NCI-H82 (cell line): Measurements from ENCODE around the gene PHC2.

Experiments
- DNase-seq: peaks from one replicate; lab custom pipeline; 2025; lab: John Stamatoyannopoulos, UW

PHC2 gene

GRCh38 chr1:33430692-33431593 is at the start of gene PHC2:
Gene PHC2, minus strand, starts transcription at chr1:33431095. Its CDS starts 55,556 bp downstream, at chr1:33375539.
- DNase-seq, result peak; percentile 99

- DNase-seq, result no peak
These were observed 46.6 kb upstream of the PHC2 start for GRCh38 chr1:33477451-33477850.

- DNase-seq, result no peak
These were observed 43.0 kb upstream of the PHC2 start for GRCh38 chr1:33473900-33474299.

GRCh38 chr1:33472269-33472980 is 41.5 kb upstream of the PHC2 start, which contains the start of gene ZSCAN20:
Gene ZSCAN20, plus strand, starts transcription at chr1:33472645. Its CDS starts 6,644 bp downstream, at chr1:33479289.
- peak; percentile 100 for DNase-seq

GRCh38 chr1:33471416-33471815 is 40.5 kb upstream of the PHC2 start:
- DNase-seq, result no peak

- peak; percentile 95 for DNase-seq
These were observed 39.7 kb upstream of the PHC2 start for GRCh38 chr1:33470495-33471012.

- no peak for DNase-seq
These were observed 38.8 kb upstream of the PHC2 start for GRCh38 chr1:33469691-33470090.

GRCh38 chr1:33468967-33469366 is 38.1 kb upstream of the PHC2 start:
- no peak for DNase-seq

- no peak for DNase-seq
These were observed 37.6 kb upstream of the PHC2 start for GRCh38 chr1:33468531-33468930.

GRCh38 chr1:33468011-33468410 is 37.1 kb upstream of the PHC2 start:
- no peak for DNase-seq

GRCh38 chr1:33466159-33466558 is 35.3 kb upstream of the PHC2 start:
- DNase-seq, result no peak

GRCh38 chr1:33465316-33465715 is 34.4 kb upstream of the PHC2 start:
- DNase-seq, result no peak

GRCh38 chr1:33464552-33464951 is 33.7 kb upstream of the PHC2 start:
- no peak for DNase-seq

GRCh38 chr1:33462405-33463164 is 31.7 kb upstream of the PHC2 start:
- DNase-seq, result no peak

GRCh38 chr1:33460947-33461629 is 30.2 kb upstream of the PHC2 start:
- no peak for DNase-seq

GRCh38 chr1:33460144-33460543 is 29.2 kb upstream of the PHC2 start:
- DNase-seq, result no peak

- no peak for DNase-seq
These were observed 28.8 kb upstream of the PHC2 start for GRCh38 chr1:33459691-33460090.

- no peak for DNase-seq
These were observed 25.6 kb upstream of the PHC2 start for GRCh38 chr1:33456502-33456886.

GRCh38 chr1:33455539-33456501 is 24.9 kb upstream of the PHC2 start:
- DNase-seq, result peak; percentile 90

GRCh38 chr1:33454646-33455282 is 23.9 kb upstream of the PHC2 start:
- DNase-seq, result peak; percentile 32
